ENCODE data around the gene XRCC5.

XRCC5 gene

DNA sequence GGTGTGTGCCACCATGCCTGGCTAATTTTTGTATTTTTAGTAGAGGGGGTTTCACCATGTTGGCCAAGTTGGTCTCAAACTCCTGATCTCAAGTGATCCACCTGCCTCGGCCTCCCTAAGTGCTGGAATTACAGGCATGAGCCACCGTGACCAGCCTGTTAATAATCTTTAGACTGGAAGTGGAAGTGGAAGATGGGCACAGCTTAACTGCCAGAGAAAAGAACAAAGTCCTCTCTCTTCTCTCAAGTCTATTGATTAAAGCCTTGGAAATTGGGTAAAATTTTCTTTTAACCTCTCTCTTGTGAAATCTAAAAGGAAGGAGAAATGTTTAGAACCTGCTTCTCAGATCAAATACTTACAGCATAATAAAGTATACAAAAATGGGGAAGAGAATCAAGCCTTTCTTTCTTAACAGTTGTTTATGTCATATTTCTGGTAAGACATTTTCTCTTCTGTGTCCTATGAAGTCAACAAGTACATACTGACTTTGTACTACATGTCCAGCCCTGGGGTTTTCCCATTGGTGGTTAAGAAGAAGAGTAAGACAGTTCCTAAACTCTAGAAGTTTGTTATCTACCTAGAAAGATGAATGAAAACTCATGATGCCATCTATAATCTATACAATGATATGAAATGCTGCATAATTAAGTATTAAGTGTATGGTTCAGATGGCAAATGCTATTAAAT, 22.8 kb upstream of the XRCC5 start:
- no peak for DNase-seq

DNA sequence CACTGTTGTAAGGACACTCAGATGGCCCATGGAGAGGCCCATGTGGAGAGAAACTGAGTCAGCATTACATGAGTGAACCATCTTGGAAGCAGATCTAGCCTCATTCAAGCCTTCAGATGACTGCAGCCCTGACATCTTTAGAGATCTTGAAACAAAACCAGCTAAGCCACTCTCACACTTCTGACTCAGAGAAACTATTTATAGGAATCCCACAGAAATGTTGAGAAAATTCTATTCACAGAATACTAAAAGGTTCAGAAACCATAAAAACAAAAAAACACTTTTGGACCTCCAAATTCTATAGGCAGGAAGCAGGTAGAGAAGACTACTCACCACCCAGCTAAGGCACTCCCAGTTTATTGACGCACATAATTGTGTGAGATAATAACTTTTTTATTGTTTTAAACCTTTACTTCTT, 18.8 kb upstream of the XRCC5 start:
- no peak for DNase-seq

DNA sequence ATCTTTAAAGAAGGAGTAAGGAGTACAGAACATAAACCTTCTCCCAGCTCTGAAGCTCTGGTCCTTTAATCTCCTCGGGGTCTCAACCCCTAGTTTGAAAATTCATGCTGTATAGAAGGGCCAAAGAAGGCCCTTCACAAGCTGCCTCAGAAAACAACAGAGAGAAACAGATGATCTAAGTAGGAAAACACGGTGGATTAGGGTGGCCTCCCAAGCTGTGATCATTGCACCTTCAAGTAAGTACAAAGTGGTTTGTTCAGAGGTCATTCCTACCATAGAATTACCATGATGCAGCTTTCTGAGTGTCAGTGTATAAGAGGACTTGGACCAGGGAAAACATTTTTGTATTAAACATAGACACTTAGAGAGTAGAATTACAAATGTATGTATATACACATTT, 16.5 kb upstream of the XRCC5 start:
- DNase-seq: no peak

DNA sequence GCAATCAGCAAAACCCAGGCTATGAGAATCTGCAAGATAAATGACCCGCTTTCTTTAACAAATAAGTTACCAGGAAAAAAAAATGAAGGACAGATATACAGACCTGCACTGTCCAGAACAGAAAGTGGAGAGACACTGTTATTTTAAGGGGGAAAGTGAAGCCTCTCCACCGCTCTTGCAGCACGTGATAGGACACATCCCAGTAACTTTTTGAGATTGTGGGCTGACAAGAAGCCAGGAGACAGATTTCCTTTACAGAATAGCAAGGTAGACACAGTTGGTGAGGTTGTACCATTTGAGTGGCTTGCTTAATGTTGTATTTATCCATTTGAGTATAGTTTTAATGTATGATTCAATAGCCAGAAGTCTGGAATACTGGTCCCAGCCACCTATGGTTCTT, 14.4 kb upstream of the XRCC5 start:
- DNase-seq: no peak

DNA sequence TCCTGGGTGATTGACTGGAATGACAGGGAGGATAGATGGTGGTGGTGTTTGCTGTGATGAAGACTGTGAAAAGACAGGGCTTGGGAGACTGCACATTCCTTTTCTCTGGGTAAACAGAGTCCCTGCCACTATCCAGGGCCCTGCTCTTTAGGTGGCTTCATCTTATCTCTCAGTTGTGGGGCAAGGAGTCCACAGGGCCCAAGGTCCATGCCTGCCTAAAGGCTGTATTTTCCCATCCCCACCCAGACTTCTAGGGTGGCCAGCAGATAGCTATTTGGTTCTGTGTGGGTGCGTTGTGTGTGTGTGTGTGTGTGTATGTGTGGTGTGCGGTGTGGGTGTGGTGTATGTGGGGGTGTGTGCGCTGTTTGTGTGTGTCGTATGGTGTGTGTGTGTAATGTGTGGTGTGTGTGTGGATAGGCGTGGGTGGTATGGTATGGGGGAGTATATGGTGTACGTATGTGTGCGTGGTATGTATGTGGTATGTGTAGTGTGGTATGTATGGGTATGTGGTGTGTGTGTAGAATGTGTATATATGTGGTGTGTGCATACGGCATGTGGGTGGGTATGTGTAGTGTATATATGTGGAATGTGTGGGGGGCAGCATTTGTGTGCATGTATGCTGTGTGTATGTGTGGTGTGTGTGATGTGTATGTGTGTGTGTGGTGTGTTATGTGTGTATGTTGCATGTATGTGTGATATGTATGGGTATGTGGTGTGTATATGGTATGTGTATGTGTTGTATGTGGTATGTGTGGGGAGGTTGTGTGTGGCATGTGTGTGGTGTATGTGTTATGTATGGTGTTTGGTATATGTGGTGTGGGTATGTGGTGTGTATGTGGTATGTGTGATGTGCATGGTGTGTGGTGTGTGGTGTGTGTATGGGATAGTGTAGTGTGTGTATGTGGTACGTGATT, 10.5 kb upstream of the XRCC5 start:
- DNase-seq: no peak

DNA sequence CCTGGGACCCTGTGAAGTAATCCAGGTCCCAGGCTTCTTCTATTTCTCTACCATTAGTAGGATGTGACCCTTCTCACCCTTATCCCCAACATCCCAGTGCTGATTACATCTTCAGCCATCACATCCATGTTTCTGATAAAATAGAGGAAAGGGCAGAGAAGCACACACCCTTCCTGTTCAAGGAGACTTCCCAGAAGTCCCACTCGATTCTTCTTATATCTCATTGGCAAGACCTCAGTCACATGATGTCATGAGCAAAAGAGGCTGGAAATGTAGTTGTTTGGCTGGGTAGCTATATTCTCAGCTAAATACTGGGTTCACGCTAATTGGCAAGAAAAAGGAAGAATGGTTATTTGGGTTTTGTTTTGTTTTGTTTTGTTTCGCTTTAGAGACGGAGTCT, 8.0 kb upstream of the XRCC5 start:
- no peak for DNase-seq

DNA sequence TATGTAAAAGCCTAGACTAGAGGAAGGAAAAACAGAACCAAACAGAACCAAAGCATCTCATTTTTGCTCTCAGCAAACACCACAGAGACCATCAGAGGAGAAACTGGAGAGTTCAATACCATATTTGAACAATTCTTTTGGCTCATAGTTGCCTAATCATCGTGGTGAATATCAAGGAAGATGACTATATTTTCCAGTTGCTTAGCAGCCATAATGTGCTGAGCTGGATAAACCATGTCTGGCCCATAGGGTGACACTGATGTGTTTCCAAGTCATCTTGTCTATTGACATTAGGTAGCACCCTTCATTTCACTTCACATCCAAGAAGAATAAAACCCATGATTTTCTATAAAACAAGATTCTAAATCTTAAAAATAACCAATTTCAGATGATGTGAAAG, 5.9 kb upstream of the XRCC5 start:
- no peak for DNase-seq

DNA sequence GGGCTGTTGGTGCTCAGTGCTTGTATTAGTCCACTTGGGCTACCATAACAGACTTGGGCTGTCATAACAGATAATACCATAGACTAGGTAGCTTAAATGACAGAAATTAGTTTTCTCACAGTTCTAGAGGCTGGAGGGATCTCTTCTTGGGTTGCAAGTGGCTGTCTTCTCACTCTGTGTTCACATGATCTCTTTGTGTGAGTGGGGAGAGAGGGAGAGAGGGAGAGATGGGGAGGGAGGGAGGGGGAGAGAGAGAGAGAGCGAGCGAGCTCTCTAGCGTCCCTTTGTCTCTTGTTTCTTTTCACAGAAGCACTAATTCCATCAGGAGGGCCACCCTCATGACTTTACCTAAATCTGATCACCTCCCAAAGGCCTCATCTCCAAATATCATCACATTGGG, 4.5 kb upstream of the XRCC5 start:
- no peak for DNase-seq

DNA sequence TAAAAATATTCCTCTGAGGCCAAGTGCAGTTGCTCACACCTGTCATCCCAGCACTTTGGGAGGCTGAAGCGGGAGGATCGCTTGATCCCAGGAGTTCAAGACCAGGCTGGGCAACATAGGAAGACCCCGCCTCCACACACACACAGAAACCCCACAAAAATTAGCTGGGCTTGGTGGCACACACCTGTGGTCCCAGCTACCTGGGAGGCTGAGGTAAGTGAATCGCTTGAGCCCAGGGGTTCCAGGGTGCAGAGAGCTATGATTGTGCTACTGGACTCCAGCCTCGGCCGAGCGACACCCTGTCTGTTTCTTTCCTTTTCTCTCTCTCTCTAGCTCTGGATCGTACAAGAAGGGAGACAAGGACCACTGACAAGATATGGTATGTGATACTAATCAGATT, 1.8 kb upstream of the XRCC5 start:
- DNase-seq: no peak

DNA sequence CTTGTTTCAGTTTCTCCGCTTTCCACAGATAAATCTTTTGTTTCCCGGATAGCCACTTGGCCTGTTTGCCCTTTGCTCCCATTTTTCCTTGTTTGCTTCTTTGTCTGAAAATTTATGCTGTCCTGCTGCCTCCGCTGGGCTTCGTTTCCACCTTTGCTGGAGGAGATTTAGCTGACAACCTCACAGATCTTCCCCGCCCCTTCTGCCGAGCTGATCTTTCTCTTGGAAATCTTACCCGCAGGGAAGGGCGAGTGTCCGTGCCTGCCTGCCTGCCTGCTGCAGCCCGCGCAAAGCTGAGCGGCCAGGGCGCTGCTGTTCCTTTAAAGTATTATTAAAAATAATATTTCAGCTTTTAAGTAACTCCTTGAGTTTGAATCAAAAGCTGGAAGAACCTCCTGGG, 1.4 kb upstream of the XRCC5 start:
- DNase-seq: no peak

DNA sequence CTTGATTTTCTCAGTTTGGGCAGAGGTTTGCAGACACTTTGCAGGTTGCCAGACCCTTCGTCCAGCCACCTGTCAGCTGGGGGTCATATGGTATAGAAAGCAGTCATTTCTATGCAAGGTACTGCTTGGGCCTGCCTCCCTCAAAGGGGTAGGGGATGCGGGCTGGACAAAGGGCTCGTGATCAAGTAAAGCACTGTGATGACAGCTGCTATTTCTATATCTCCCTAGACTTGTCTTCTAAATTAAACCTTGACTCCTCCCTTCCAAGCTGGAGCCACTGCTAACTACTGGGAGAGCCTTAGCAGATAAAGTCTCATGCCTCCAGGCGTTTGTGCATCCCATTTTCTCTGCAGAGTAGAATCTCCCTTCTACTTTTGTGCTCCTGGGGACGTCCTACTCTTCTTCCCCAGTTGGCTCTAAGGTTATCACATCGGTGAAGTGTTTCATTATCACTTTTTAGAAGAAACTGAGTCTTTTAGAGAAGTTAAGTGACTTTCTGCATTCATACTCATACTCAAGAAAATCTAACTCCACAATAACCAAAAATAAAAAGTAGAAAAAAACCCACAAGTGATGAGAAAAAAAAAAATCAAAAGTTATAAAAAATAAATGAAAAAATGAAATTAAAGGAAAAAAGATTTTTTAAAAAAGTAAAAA, 710 bp upstream of the XRCC5 start:
- DNase-seq: no peak

DNA sequence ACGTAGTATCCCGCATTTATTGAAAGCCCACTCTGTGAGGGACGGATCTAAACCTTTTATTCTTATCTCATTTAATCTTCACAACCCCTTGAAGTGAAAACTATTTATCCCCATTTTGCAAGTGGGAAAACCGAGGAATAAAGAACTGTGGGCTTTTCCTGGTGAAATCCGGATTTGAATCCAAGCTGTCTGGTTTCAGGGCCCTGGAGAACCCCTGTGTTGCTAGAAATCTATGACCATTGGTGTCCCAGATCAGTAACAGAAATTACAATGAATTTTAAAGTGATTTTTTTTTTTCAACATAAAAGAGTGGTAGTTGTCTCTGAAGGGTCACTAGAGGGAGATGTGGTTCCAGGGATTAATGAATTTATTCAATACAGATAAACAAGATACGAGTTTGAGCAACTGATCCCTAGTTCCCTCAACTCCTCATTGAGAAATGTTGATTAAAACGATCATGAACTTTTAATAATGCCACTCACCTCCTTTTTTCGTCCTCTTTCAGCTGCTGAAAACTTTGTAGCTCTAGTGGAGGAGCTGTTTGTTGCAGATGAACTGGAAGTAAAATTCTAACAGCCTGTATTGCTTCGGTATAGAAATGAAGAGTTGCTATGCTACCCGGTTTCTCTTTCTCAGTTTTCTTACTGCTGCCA, 940 bp downstream of the XRCC5 start:
- no peak for DNase-seq

DNA sequence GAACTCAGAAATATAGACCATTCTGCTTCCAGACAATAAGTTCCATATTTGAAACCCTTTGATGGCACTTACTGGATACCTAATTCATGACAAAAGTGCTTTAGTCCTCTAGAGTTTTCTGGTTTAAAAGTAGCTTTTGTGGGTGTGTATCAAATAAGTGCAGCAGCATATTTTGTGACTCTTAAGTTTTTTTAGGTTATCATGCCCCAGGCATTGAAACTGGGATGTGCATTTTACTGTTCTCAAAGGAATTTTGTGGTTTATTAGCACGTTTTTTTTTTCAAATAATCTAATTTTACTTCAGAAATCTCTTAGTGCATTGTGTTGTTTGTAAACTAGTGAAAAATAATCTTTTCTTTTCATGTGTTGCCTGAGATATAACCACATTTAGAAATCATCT, 1.5 kb downstream of the XRCC5 start:
- DNase-seq: no peak

DNA sequence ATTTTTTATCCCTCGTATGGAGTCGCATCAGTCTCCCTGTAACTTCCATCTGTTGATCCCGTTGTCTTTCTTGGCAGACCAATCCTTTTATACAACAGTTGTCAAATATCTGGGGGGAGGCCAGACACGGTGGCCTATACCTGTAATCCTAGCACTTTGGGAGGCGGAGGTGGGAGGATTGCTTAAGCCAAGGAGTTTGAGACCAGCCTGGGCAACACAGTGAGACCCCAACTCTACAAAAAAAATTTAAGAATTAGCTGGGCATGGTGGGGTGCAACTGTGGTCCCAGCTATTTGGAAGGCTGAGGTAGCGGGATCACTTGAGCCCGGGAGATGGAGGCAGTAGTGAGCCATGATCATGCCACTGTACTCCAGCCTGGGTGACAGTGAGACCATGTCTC, 2.0 kb downstream of the XRCC5 start:
- no peak for DNase-seq

DNA sequence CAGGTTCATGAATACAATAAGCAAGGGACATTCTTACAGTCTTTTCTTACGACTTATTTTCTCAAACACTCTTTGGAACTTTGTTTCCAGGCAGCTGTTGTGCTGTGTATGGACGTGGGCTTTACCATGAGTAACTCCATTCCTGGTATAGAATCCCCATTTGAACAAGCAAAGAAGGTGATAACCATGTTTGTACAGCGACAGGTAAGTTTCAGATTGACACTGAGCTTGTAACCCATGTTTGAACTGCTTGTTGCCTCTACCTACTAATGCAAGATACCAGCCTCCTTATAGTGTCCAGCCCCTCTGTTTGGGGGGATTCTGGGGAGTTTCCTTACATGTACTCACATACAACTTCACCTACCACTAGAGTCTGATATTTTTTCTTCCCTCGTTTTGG, 3.8 kb downstream of the XRCC5 start:
- no peak for DNase-seq

DNA sequence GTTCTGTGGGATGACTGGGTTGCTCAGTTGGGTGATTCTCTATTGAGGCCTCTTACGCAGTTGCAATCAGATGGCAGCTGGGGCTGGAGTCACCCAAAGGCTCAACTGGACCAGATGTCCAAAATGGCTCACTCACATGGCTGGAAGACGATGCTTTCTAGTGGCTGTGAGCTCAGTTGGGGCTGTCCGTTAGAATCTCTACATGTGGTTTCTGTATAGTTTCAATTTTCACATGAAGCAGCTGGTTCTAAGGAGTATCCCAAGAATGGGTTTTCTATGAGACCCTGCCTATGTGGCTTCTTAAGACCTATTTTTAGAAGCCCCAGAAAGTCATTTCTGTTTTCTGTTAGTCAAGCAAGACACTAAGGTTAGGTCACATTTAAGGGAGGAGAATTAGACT, 4.4 kb downstream of the XRCC5 start:
- no peak for DNase-seq

DNA sequence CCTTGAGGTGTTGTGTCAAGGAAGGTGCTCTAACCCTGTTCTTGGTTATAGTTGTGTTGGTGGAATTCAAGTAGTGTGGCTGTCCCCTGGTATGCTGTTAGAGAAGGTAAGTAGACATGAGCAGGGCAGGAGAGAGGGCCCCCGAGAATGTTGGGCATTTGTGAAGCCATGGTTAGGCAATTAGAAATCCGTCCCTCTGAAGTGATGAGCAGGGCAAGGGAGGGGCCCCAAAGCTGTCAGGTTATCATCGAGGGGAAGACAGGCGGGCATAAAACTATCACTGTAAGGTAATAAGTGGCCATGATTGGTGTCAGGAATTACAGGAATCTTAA, 5.2 kb downstream of the XRCC5 start:
- DNase-seq: no peak

DNA sequence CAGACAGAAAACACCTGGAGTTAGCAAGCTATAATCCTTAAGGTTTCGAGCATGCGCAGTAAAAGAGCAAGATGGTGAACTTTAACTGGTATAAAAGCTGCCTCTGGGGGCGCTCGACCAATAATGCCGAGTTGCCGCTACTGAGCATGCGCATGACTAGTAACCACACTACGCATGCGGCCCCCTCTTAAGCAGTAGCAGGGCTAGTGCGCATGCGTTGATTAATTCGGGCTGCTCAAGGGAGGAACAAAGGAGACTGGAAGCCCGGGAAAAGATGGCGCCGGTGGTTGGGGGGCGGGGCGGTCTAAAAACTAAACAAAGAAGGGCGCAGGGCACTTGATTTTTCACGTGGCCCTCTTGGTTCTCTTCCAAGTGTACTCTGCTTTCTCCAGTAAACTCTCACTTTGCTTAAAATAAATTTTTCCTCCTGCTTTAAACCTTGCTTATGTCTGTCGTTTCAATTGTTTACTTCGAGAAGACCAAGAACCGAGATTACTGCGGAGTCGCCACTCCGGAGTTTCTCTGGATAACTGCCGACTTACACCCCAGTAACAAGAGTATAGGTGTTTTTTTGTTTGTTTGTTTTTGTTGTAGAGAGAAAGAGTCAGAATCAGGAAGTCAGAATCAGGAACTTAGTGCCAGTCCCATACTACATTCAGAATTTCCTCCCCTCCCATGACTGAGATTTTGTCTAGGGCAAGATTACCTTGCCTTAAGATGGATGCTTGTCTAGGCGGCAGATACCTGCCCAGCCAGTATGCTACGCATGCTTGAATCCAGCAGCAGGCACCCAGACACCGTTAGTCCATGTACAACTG, 5.8 kb downstream of the XRCC5 start:
- peak; percentile 98 for DNase-seq

DNA sequence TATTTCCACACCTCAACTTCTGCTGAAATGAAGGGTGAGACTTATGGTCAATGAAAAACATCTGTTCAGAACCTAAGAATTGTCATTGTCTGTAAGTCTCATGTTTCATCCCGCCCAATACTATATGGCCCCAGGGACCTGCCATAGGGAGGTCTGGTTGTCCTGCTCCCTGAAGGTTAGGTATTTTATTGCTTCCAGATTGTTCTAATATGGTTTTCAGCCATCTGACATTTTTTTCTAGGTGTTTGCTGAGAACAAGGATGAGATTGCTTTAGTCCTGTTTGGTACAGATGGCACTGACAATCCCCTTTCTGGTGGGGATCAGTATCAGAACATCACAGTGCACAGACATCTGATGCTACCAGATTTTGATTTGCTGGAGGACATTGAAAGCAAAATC, 7.3 kb downstream of the XRCC5 start:
- DNase-seq: no peak

DNA sequence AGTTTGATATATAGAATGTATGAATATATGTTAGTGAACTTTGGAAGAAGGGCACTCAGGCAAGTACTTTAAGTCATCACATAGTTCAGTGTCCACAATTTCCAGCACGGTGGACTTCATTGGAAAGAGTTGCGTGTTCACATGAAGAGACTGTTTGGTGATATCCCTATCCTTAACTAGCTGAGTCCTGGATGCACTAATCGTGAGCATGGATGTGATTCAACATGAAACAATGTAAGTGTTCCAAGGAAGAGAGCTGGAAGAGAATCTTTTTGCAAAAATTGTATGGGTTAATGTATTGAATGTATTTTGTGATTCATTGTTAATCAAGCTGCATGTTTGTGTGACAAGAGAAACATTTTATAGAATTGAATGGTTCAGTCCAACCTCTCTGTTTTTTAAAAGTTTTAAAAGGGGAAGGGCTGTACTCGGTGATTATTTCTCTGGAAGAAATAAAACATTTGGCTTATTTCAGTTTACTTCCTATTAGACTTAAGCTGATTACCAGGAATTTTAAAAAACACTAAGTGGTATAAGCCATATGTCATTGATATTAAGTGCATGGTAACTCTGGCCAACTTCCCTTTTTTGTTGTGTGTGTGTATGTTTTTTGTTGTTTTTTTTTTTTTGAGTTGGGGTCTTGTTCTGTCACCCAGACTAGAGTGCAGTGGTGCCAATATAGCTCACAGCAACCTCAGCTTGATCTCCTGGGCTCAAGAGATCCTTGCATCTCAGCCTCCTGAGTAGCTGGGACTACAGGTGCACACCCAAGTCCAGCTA, 8.6 kb downstream of the XRCC5 start:
- no peak for DNase-seq

DNA sequence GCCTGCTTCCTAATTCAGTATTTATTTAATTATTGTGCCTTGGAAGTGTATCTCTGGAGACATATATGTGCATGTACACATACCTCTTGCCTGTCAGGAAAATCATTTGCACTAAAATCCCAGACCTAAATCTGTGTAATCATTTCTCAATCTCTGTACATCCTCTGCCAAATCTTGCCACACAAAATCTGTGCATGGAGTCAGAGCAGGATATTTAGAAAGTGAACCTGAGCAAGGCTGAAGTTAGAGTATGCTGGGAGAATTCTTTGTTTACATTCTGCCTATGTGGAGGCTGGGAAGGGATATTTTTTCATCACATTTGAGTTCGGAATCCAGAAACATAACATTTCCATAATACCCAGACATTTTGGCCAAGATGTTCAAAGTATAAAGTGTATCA, 9.3 kb downstream of the XRCC5 start:
- DNase-seq: no peak

DNA sequence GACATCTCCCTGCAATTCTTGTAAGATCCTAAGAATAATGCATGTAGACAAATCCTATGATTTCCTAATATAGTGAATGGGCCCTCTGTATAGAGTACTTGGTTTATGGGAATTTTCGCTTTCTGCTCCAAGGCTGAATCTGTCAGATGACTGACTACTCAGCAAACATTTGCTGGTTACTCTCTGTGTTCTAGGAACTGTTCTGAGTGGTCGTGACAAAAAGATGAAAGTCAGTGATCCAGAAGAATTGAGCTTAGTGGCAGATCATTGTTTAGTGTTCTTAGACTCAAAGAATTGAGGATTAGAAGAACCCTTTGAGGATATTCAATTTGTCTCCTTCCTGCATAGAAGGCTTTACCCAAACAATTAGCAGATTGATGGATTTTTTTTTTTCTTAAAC, 10.0 kb downstream of the XRCC5 start:
- no peak for DNase-seq

Measured in NCI-H2029 treated with DMSO at 0.1 percent for 48 hours (cell line).